SK-N-MC (cell line): ENCODE measurements around the gene SPG7.

Experiments
- EZH2 ChIP-seq: fragments of 200-600 bp; sonication (generic); IDR thresholded peaks from one replicate; pipeline ENCODE4 v1.6.1; 2017; ENCODE audit warnings: antibody characterized with exemption
- POLR2AphosphoS5 ChIP-seq: IDR thresholded peaks from 2 replicates; pipeline ENCODE4 v1.6.1; 2012; ENCODE audit warnings: mild to moderate bottlenecking, low read depth, low read length, borderline replicate concordance

DNA sequence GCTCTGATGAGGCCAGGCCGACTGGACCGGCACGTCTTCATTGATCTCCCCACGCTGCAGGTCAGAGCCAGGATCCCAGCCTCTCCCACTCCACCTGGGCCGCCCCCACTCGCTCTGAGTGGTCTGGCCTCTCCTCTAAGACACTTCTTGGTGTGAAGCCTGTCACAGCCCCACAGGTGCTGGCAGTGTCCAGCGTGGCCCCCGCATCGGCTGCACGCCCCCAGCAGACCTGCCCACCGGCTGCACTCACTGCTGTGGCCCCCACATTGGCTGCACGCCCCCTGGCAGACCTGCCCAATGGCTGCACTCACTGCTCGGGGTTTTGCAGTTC, 36.5 kb downstream of the SPG7 start:
- TF ChIP-seq POLR2AphosphoS5 (no peak), EZH2 (no peak)
